ENCODE results near the gene DNPH1. TPM values are rescaled to one million over a fixed set of nuclear protein-coding genes. Genes with fewer than 3 reads are reported as not detected.

Gene DNPH1
- total RNA-seq, 4 donors from 2014 or later, result 57.0 to 88.1 (median 74.7) TPM

DNA sequence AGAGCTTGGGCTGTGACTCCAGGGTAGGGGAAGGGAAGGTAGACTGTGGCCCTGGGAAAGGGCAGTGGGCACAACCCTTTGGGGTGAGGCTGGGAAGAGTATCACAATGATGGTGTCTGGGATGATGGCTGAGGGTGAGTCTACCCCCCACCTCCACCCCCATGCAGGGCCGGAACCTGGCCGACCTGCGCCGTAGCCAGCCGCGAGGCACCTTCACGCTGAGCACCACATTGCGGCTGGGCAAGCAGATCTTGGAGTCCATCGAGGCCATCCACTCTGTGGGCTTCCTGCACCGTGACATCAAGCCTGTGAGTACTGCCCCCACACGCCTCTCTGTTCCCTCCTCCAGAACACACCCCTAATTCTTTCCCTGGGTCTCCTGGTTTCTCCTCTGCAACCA is 24.1 kb upstream of the DNPH1 start:
- DNase-seq (ENCODE audit: low spot score) (no peak), ATAC-seq (ENCODE audit: low FRiP score) (no peak)
- TF ChIP-seq, protein P1, sequence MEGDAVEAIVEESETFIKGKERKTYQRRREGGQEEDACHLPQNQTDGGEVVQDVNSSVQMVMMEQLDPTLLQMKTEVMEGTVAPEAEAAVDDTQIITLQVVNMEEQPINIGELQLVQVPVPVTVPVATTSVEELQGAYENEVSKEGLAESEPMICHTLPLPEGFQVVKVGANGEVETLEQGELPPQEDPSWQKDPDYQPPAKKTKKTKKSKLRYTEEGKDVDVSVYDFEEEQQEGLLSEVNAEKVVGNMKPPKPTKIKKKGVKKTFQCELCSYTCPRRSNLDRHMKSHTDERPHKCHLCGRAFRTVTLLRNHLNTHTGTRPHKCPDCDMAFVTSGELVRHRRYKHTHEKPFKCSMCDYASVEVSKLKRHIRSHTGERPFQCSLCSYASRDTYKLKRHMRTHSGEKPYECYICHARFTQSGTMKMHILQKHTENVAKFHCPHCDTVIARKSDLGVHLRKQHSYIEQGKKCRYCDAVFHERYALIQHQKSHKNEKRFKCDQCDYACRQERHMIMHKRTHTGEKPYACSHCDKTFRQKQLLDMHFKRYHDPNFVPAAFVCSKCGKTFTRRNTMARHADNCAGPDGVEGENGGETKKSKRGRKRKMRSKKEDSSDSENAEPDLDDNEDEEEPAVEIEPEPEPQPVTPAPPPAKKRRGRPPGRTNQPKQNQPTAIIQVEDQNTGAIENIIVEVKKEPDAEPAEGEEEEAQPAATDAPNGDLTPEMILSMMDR (IDR thresholded peaks at IDR 0.05), result no peak

DNA sequence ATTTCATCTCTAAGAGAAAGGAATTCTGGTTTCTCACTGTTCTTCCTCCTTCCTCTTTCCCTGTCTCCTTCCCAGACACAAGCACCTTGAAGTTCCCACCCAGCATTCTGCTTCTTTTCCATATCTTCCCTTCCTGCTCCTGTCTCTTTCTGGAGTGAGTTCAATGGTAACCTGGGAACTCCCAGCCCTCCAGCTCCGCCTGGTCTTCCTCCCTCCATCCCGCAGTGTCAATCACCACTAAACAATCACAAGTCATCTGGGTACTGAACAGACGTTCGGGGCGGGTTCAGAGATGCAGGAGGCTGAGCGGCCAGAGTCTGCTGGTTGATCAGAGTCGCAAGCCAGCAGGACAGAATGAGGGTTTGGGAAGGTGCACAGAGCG is 21.7 kb upstream of the DNPH1 start:
- no peak for DNase-seq (ENCODE audit: low spot score)
- TF ChIP-seq, protein P1 (IDR thresholded peaks at IDR 0.05), result no peak
- no peak for ATAC-seq (ENCODE audit: low FRiP score)

DNA sequence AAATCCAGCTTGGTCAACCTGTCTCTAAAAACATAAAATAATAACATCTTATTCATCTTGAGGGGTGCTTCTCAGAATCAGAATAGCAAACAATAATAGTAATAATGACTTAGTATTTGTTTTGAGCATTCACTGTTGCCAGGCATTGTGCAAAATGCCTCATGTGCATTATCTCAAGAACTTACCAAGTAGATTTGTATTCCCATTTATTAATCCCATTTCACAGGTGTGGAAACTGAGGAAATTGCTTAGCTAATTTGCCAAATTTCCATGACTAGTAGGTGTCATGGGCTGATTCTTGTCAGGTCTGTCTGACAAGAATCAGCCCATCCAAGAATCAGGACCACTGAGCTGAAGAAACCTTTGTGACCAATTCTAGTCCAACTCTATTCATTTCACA is 19.5 kb upstream of the DNPH1 start:
- no peak for DNase-seq (ENCODE audit: low spot score)
- no peak for ATAC-seq (ENCODE audit: low FRiP score)
- TF ChIP-seq, protein P1 (IDR thresholded peaks at IDR 0.05), result no peak

DNA sequence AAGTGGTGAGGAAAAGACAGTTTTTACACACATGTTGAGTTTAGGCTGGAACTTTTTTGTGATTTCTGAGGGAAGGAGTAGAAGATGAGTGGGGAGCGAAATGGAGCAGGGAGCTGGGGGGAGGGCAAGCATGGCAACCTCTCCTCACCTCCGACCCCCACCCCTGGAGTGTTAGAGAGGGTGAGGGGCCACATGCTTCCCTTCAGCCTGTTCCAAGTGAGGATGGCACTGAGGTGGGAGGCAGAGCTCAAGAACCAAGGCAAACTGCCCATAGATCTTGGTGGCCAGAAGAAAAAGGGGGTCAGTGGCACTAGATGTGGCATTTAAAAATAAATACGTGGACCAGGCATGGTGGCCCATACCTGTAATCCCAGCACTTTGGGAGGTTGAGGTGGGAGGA is 18.8 kb upstream of the DNPH1 start:
- no peak for DNase-seq (ENCODE audit: low spot score)
- TF ChIP-seq, protein P1 (IDR thresholded peaks at IDR 0.05), result no peak
- no peak for ATAC-seq (ENCODE audit: low FRiP score)

DNA sequence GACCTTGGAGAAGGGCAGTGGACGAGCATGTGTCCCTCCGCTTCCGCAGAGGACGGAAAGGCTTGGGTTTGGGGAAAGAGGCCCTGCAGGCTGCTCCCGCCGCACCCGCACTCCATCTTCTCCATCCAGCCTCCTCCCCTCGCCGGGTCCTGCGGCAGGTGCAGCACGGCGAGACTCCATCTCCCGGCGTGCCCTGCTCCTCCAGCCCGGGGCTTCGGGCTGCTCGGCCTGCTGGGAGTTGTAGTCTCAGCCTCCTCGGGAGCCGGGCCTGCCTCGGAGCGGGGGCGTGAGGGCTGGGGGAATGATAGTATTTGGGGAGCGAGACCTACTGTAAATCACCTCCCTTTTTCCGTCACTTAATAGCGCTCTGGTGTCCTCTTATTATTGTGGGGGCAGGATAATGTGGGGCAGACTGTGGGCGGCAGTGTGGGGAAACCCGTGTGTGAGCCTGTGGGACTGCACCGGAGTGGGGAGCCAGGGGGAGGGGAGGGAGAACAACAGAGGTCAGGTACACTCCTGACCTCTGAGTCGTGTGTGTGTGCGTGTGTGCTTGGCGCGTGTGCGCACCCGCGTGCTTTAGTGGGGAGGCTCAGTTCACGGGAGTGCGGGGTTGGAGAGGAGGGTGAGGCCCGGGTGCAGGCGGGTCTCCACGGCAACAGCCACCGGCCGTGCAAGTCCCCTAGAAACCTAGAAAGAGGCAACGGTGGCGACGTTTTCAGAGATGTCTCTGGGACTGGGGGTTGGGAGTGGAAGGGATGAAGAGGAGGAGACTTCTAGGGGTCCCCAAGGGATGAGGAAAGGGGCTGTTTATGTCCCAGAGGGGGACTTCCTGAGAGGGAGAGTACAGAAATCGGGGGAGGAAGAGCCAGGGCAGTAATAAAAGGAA is 18.1 kb upstream of the DNPH1 start:
- ATAC-seq (ENCODE audit: low FRiP score), result peak; percentile 97
- TF ChIP-seq, protein P1 (IDR thresholded peaks at IDR 0.05), result no peak
- DNase-seq (ENCODE audit: low spot score), result no peak

DNA sequence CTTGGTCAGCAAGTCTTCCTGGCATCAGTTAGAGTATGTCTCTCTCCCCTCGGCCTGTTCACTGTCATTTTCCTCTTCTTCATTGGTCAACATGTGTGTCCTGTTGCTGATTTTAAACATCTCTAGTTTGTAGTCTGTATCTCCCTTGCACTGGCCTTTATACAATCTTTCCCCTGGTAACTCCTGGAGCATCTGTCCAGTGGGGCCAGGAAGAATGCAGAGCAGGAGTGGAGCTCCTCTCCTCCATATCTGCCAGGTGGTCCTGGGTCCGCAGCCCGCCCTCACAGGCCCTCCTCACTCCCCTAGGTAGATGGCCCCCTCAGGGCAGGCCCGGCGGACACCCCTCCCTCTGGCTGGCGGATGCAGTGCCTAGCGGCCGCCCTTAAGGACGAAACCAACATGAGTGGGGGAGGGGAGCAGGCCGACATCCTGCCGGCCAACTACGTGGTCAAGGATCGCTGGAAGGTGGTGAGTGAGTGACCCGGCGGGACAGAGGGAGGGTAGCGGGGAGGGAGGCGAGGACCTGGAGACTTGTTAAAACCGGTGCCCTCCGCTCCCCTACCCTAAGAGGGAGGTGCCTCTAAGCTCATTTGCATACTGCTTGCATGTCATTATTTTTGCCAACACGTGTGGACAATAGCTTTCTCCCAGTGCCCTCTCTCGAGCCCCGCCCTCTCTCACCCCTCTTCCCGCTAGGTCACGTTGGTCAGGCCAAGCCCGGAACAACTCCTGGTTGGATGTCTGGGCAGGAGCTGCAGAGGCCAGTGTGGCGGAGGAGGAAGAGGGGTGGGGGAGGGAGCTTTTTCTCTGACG is 17.2 kb upstream of the DNPH1 start:
- ATAC-seq (ENCODE audit: low FRiP score) (peak; percentile 75), DNase-seq (ENCODE audit: low spot score) (no peak)
- TF ChIP-seq, protein P1 (IDR thresholded peaks at IDR 0.05), result no peak
